A673 (cell line): ENCODE results near the gene KRTAP10-5.

ENCODE experiments used
- EZH2 ChIP-seq: fragments of 200-600 bp; sonication (generic); IDR thresholded peaks from 2 replicates; pipeline ENCODE4 v1.6.1; 2017; ENCODE audit warnings: borderline replicate concordance, low read depth, mild to moderate bottlenecking, mixed read lengths, antibody characterized with exemption, low read length; ENCODE audit not compliant: poor library complexity, severe bottlenecking
- TF ChIP-seq, protein P1 (sequence below): fragments of 300-800, 200-600 bp; sonication (generic); conservative IDR thresholded peaks from 2 replicates; pipeline ENCODE4 v1.5.1; 2017; ENCODE audit warnings: low read depth, mild to moderate bottlenecking, antibody characterized with exemption, low read length, moderate library complexity, mixed read lengths

DNA sequence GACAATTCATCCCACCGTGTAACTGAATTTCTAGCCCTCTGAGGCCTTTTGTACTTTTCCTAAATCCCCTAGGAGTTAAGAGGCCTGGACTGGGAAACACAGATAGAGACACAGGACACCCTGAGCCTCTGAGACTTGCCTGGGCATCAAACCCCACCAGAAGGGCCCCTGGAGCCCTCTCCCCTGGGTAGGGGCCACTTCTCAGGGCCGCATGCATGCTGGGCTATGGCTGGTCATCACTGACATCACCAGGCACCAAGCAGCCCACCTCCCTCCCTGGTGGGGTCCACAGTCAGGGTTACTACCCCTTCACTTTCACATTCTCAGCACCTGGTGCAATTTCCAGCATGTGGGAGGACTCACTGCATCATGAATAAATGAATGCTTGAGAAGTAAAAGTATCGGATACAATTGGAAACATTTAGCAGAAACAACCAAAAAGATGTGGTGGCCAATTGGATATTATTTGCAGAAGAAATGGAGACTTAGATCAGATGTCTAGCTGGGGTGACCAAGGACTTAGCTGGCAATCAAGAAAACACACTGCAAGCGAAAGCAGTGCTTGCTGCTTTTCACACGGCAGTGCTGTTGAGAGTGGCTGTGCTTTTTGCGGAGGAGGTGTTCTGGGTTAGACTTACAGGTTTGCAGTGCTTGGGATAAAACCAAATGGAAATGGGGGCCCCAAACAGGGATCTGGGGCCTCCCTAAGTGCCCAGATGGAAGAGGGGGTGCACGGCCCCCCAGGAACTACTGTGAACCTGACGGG lies 19.0 kb upstream of the KRTAP10-5 start:
- TF ChIP-seq, protein P1, sequence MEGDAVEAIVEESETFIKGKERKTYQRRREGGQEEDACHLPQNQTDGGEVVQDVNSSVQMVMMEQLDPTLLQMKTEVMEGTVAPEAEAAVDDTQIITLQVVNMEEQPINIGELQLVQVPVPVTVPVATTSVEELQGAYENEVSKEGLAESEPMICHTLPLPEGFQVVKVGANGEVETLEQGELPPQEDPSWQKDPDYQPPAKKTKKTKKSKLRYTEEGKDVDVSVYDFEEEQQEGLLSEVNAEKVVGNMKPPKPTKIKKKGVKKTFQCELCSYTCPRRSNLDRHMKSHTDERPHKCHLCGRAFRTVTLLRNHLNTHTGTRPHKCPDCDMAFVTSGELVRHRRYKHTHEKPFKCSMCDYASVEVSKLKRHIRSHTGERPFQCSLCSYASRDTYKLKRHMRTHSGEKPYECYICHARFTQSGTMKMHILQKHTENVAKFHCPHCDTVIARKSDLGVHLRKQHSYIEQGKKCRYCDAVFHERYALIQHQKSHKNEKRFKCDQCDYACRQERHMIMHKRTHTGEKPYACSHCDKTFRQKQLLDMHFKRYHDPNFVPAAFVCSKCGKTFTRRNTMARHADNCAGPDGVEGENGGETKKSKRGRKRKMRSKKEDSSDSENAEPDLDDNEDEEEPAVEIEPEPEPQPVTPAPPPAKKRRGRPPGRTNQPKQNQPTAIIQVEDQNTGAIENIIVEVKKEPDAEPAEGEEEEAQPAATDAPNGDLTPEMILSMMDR: no peak
- TF ChIP-seq EZH2: no peak
